MM.1S (cell line): Measurements from ENCODE around the gene BTRC.

ENCODE experiments used
- DNase-seq: peaks from one replicate; pipeline ENCODE4 v3.0.0-alpha.2; 2015
- H2AFZ ChIP-seq: fragments of 300-600 bp; sonication (generic); 2 replicates; pipeline ENCODE4 v1.6.0; 2016; ENCODE audit warnings: antibody characterized with exemption, low read length
- H3F3A ChIP-seq: fragments of 300-600 bp; sonication (generic); 2 replicates; pipeline ENCODE4 v1.6.1; 2016; ENCODE audit warnings: mild to moderate bottlenecking, antibody characterized with exemption, low read length, moderate library complexity, mixed read lengths; ENCODE audit not compliant: insufficient read depth
- H3K27ac ChIP-seq: fragments of 300-600 bp; sonication (generic); 2 replicates; pipeline ENCODE4 v1.5.1; 2016; ENCODE audit warnings: mild to moderate bottlenecking, low read length
- H3K27me3 ChIP-seq: fragments of 300-600 bp; sonication (generic); replicated peaks from 2 replicates; pipeline ENCODE4 v1.6.0; 2016; ENCODE audit warnings: low read length; ENCODE audit not compliant: insufficient read depth
- H3K36me3 ChIP-seq: fragments of 300-600 bp; sonication (generic); replicated peaks from 2 replicates; pipeline ENCODE4 v1.6.1; 2016; ENCODE audit warnings: mild to moderate bottlenecking, low read length, mixed read lengths; ENCODE audit not compliant: insufficient read depth
- H3K4me1 ChIP-seq: fragments of 300-600 bp; sonication (generic); 2 replicates; pipeline ENCODE4 v1.6.1; 2016; ENCODE audit warnings: low read length, mixed read lengths
- H3K4me2 ChIP-seq: fragments of 300-600 bp; sonication (generic); 2 replicates; pipeline ENCODE4 v1.6.0; 2016; ENCODE audit warnings: low read depth, low read length
- H3K4me3 ChIP-seq: fragments of 300-600 bp; sonication (generic); 2 replicates; pipeline ENCODE4 v1.5.1; 2016; ENCODE audit warnings: low read length, mixed read lengths
- H3K79me2 ChIP-seq: fragments of 300-600 bp; sonication (generic); 2 replicates; pipeline ENCODE4 v1.6.1; 2016; ENCODE audit warnings: mixed run types, low read length, mixed read lengths
- H3K9ac ChIP-seq: fragments of 300-600 bp; sonication (generic); 2 replicates; pipeline ENCODE4 v1.6.1; 2016; ENCODE audit warnings: low read length, mixed read lengths
- H3K9me2 ChIP-seq: fragments of 300-600 bp; sonication (generic); replicated peaks from 2 replicates; pipeline ENCODE4 v1.6.1; 2016; ENCODE audit warnings: mild to moderate bottlenecking, low read length, mixed read lengths; ENCODE audit not compliant: insufficient read depth
- H3K9me3 ChIP-seq: fragments of 300-600 bp; sonication (generic); replicated peaks from 2 replicates; pipeline ENCODE4 v1.6.1; 2016; ENCODE audit warnings: mild to moderate bottlenecking, low read length, mixed read lengths; ENCODE audit not compliant: insufficient read depth
- H4K20me1 ChIP-seq: fragments of 300-600 bp; sonication (generic); 2 replicates; pipeline ENCODE4 v1.6.1; 2016; ENCODE audit warnings: mild to moderate bottlenecking, low read length, moderate library complexity, mixed read lengths; ENCODE audit not compliant: insufficient read depth
- CTCF ChIP-seq: fragments of 300-600 bp; sonication (generic); IDR thresholded peaks from 2 replicates; pipeline ENCODE4 v1.5.1; 2016; ENCODE audit warnings: antibody characterized with exemption, low read length, mixed read lengths
- EZH2 ChIP-seq: fragments of 300-600 bp; sonication (generic); optimal IDR thresholded peaks from 2 replicates; pipeline ENCODE3; 2017; ENCODE audit warnings: low read depth, mild to moderate bottlenecking, antibody characterized with exemption, low read length, mixed read lengths
- EZH2phosphoT487 ChIP-seq: fragments of 300-600 bp; sonication (generic); IDR thresholded peaks from 2 replicates; pipeline ENCODE4 v1.6.1; 2018; ENCODE audit warnings: antibody characterized with exemption, low read length

Gene BTRC

GRCh38 chr10:101337836-101338235, 16.1 kb upstream of the BTRC start:
- Histone ChIP-seq H2AFZ (no peak overlapping the region), H3K27ac (no peak overlapping the region), H3K4me2 (no peak overlapping the region)

GRCh38 chr10:101341438-101341837, 12.5 kb upstream of the BTRC start:
- DNase-seq: no peak
- Histone ChIP-seq H3K9me3 (no peaks in the 10 kb centered on the region), H3F3A (no peaks in the 10 kb centered on the region)

More at GRCh38 chr10:101337836-101338235, 16.1 kb upstream of the BTRC start:
- Histone ChIP-seq H3K4me1 (no peaks in the 10 kb centered on the region), H3K36me3 (no peaks in the 10 kb centered on the region), H3F3A (no peaks in the 10 kb centered on the region), H3K27me3 (no peaks in the 10 kb centered on the region; the same call in 1 of the 2 replicates), H3K79me2 (no peaks in the 10 kb centered on the region), H4K20me1 (no peaks in the 10 kb centered on the region), H3K9me2 (no peaks in the 10 kb centered on the region), H3K9me3 (no peaks in the 10 kb centered on the region), H3K9ac (no peak overlapping the region), H3K4me3 (no peak overlapping the region)
- no peak for TF ChIP-seq EZH2
- no peak for TF ChIP-seq CTCF
- no peak for TF ChIP-seq EZH2phosphoT487
- no peak for DNase-seq

GRCh38 chr10:101346177-101346576, 7.8 kb upstream of the BTRC start:
- Histone ChIP-seq H3K9me2 (no peaks in the 10 kb centered on the region), H3K9ac (no peak overlapping the region), H2AFZ (no peak overlapping the region), H3K79me2 (no peaks in the 10 kb centered on the region), H3K9me3 (no peaks in the 10 kb centered on the region), H3K4me3 (no peak overlapping the region), H3K27ac (no peak overlapping the region), H3K4me2 (no peak overlapping the region), H3K27me3 (no peaks in the 10 kb centered on the region; the same call in none of the 2 replicates), H3F3A (no peaks in the 10 kb centered on the region), H3K36me3 (no peaks in the 10 kb centered on the region), H3K4me1 (no peaks in the 10 kb centered on the region), H4K20me1 (no peaks in the 10 kb centered on the region)
- TF ChIP-seq EZH2phosphoT487 (no peak), CTCF (no peak), EZH2 (no peak)
- DNase-seq: no peak

More at GRCh38 chr10:101341438-101341837, 12.5 kb upstream of the BTRC start:
- H3K36me3 ChIP-seq: no peaks in the 10 kb centered on the region
- no peaks in the 10 kb centered on the region; the same call in 1 of the 2 replicates for H3K27me3 ChIP-seq
- no peak for TF ChIP-seq EZH2
- no peak for TF ChIP-seq CTCF
- no peak for TF ChIP-seq EZH2phosphoT487
- no peaks in the 10 kb centered on the region for H3K9me2 ChIP-seq
- no peak overlapping the region for H2AFZ ChIP-seq
- H3K79me2 ChIP-seq: no peaks in the 10 kb centered on the region
- no peak overlapping the region for H3K4me2 ChIP-seq
- H3K4me1 ChIP-seq: no peaks in the 10 kb centered on the region
- H3K27ac ChIP-seq: no peak overlapping the region
- no peak overlapping the region for H3K9ac ChIP-seq
- H3K4me3 ChIP-seq: no peak overlapping the region
- no peaks in the 10 kb centered on the region for H4K20me1 ChIP-seq
